Skeletal muscle satellite cell (primary cell): ENCODE data around the gene RBBP8NL.
A peak's percentile ranks its signal among the peaks of the same experiment; 100 is the strongest.

Source experiments
- H3K27me3 ChIP-seq: 2 replicates; pipeline ENCODE4 v1.7.0; 2013; ENCODE audit warnings: low read length; ENCODE audit not compliant: control insufficient read depth, insufficient read depth
- H3K36me3 ChIP-seq: 2 replicates; pipeline ENCODE4 v1.7.0; 2013; ENCODE audit warnings: mild to moderate bottlenecking, control low read depth, low read length; ENCODE audit not compliant: insufficient read depth
- H3K4me1 ChIP-seq: 2 replicates; pipeline ENCODE4 v1.7.0; 2013; ENCODE audit warnings: low read length; ENCODE audit not compliant: control insufficient read depth, insufficient read depth
- H3K4me2 ChIP-seq: 2 replicates; pipeline ENCODE4 v1.7.0; 2013; ENCODE audit warnings: mild to moderate bottlenecking, low read length
- H3K4me3 ChIP-seq: 2 replicates; pipeline ENCODE4 v1.7.0; 2013; ENCODE audit warnings: low read length
- H3K9ac ChIP-seq: 2 replicates; pipeline ENCODE4 v1.7.0; 2013; ENCODE audit warnings: mild to moderate bottlenecking, low read depth, low read length, moderate library complexity
- H3K9me3 ChIP-seq: replicated peaks from 2 replicates; pipeline ENCODE4 v1.7.0; 2013; ENCODE audit warnings: mild to moderate bottlenecking, control low read depth, low read length

Gene RBBP8NL

DNA sequence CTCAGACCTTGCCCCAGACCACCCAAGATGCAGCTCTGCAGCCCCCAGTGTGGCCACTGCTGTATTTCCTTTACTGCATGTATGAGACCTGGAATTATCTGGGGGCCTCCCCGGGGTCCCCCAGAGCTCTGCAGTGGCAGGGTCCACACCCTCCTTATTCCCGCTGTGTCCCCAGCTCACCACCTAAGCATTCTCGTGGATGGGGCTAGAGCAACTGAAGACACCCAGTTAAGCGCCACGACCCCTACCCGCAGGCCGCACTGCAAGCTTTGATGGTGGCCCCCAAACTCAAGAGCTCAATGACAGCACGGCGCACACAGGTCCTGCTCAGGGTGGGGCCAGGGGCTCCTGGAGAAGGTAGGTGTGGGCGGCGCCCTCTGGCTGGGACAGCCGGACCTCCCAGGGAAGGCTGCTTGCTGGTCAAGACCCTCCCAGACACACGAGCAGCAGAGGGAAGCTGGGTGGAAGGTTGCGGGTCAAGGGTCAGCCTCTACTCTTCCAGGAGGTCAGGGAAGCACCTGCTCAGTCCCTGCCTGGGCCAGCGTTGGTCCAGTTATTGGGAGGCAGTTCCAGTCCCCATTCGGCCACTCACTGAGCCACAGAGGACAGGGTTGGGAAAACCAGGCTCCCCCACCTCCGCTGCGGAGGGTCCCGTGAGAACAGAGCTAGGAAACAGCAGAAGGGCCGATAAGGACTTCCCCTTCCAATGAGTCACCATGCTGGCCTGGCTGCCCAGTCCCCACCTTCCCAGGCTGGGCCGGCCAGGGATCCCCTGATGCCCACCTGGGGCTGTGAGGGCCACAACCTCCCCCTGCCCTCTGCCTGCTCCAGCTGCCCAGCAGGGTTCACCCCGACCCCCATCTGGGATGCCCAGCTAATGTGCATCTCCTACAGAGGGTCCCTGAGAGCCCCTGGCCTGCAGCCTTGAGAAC is 63.2 kb downstream of the RBBP8NL start:
- peaks cover 55% of the 10 kb centered on the region for H3K4me1 ChIP-seq
- no peak overlapping the region for H3K9ac ChIP-seq
- peak overlapping the region; percentile 75 for H3K4me3 ChIP-seq

GRCh38 chr20:62362991-62363919 is 64.1 kb downstream of the RBBP8NL start:
- Histone ChIP-seq H3K4me3 (no peak overlapping the region), H3K27me3 (no peaks in the 10 kb centered on the region), H3K4me2 (no peak overlapping the region), H3K9me3 (no peaks in the 10 kb centered on the region), H3K36me3 (no peaks in the 10 kb centered on the region), H3K4me1 (peaks cover 56% of the 10 kb centered on the region), H3K9ac (no peak overlapping the region)

More for the DNA sequence above, 63.2 kb downstream of the RBBP8NL start:
- Histone ChIP-seq H3K36me3 (no peaks in the 10 kb centered on the region), H3K4me2 (peak overlapping the region; percentile 88), H3K27me3 (no peaks in the 10 kb centered on the region), H3K9me3 (no peaks in the 10 kb centered on the region)

DNA sequence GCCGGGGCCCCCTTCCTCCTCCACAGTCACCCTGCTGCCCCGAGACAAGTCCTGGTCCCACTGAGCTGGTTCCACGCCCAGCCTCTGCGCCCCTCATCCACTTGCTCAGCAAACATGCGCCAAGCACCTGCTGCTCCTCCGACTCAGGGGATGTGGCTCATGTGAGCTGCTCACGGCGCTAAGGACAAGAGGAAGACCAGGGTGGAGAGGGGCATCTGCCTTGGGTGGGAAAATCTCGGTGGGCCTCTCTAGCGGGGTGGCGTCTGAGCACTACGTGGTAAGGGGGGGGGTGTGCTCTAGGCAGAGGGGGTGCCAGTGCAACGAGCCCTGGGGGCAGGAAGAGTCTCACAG is 64.8 kb downstream of the RBBP8NL start:
- Histone ChIP-seq H3K9me3 (no peaks in the 10 kb centered on the region), H3K4me2 (no peak overlapping the region), H3K36me3 (no peaks in the 10 kb centered on the region), H3K27me3 (no peaks in the 10 kb centered on the region), H3K4me3 (no peak overlapping the region), H3K9ac (no peak overlapping the region), H3K4me1 (peaks cover 56% of the 10 kb centered on the region)

DNA sequence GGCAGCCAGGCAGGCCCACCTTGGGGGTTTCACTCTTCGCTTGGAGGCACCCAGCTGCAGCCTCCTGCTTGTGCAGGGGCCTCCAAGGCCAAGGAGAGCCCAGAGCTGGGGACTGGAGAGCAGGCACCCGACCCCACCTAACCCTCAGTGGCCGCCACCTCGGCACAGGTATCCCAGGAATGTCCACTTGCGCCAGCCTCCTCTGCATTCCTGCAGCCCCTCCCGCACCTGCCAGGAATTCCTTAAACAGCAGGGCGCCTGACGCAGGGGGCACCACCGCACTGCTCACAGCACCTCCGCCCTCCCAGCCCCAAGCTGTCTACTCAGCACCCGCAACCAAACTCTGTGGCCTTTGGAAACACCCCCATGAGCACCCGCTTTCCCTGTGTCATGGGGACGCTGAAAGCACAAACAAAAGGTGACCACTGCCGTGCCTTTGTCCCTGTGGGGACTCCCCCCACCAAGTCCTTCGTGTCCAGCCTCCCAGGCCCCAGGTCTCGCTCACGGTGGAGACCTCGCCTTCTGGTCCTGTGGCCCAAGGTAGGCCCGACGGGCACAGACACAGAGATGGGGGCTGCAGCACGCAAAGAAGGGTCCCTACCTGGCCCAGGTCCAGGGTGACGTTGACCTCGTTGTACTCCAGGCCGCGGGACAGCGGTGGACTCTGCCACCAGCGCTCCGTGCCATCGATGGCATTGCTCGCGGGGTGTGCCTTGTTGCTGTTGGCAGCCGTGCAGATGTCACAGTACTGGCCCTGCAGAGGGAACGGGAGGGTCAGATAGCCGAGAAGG is 65.3 kb downstream of the RBBP8NL start:
- Histone ChIP-seq H3K9me3 (no peaks in the 10 kb centered on the region), H3K4me1 (peaks cover 59% of the 10 kb centered on the region), H3K4me3 (no peak overlapping the region)

DNA sequence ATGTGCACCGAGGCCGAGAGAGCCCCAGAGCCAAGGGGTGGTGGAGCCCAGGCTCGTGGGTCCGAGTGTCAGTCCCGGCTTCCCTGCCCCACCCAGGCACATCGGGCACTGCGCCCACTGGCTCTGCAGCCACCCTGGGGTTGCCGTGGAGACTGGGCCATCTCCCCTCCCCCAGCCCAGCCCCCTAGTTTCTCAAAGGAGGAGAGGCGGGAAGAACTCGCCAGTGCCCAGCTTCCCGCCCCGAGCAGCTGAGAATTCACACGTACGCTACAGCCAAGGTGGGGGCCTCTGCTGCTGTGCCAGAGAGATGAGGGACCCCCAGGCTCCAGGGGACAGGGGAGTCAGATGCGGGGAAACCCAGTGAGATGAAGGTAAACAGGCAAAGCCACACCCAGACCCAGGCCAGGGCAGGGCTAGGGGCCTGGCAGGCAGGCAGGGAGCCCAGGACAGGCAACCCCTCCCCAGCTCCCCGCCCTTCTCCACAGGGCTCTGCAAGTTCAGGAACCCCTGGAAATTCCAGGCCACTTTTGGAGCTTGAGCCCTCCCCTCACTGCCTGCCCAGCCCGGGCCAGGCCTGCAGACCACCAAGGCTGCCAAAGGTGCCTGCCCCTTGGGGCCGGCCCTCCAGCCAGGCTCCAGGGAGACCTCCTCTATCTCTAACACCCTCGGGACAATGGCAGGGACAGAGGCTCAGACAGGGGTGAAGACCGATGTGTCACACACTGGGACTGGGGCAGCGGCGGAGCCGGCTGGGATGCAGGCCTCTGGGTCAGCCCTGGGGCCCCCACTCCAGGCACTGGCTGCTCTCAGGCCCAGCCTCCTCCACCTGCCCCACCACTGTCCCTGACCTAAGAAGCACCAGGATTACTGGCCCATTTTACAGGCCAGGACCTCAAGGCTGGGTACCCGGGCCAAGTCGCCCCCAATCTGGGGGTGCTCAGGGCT is 66.2 kb downstream of the RBBP8NL start:
- H3K4me1 ChIP-seq, result peaks cover 66% of the 10 kb centered on the region

More for the DNA sequence above, 65.3 kb downstream of the RBBP8NL start:
- Histone ChIP-seq H3K27me3 (no peaks in the 10 kb centered on the region), H3K36me3 (no peaks in the 10 kb centered on the region), H3K4me2 (no peak overlapping the region), H3K9ac (no peak overlapping the region)

More for the DNA sequence above, 66.2 kb downstream of the RBBP8NL start:
- Histone ChIP-seq H3K9ac (no peak overlapping the region), H3K36me3 (no peaks in the 10 kb centered on the region), H3K4me2 (no peak overlapping the region), H3K4me3 (no peak overlapping the region), H3K9me3 (no peaks in the 10 kb centered on the region), H3K27me3 (no peaks in the 10 kb centered on the region)
